22Rv1 (cell line): ENCODE results near the gene RWDD2A.

Source experiments
- CTCF ChIP-seq: fragments of 450-650 bp; IDR thresholded peaks from 2 replicates; pipeline ENCODE4 v1.5.1; 2017; ENCODE audit warnings: mild to moderate bottlenecking
- ZFX ChIP-seq: fragments of 450-650 bp; IDR thresholded peaks from 2 replicates; pipeline ENCODE4 v1.6.1; 2017; ENCODE audit warnings: antibody characterized with exemption, borderline replicate concordance

GRCh38 chr6:83198486-83199172, 5.5 kb downstream of the RWDD2A start:
- TF ChIP-seq CTCF (no peak), ZFX (no peak)
